Endothelial cell of umbilical vein (primary cell): Measurements from ENCODE around the gene APOC1. TPM values are rescaled to one million over a fixed set of nuclear protein-coding genes. Genes with fewer than 3 reads are reported as not detected.

ENCODE experiments used
- BruUV-seq: library from RNA; stranded (reverse); fragments of 400-500 nt; replicated peaks from 2 replicates; lab custom pipeline; 2021; lab: Mats Ljungman, UMichigan
- CTCF ChIA-PET: fragments of 300-600, 350-600 bp; sonication (Branson Sonifier 250); formaldehyde crosslinking; loops from one replicate; lab custom pipeline; 2021; ENCODE audit warnings: antibody characterized with exemption, inconsistent platforms; lab: Charles Lee
- POLR2A ChIA-PET: fragments of 300-600, 350-600 bp; sonication (Branson Sonifier 250); formaldehyde crosslinking; loops from one replicate; lab custom pipeline; 2021; ENCODE audit warnings: antibody characterized with exemption, inconsistent platforms; lab: Charles Lee
- DNase-seq: peaks from one replicate; pipeline ENCODE4 v3.0.0-alpha.2; 2011; ENCODE audit warnings: low read depth, low spot score
- FAIRE-seq: peaks from 2 replicates; lab custom pipeline; 2011; peaks lifted over from hg19 to GRCh38; lab: Jason Lieb, UNC
- H2AFZ ChIP-seq: 2 replicates; pipeline ENCODE4 v1.6.0; 2012; ENCODE audit warnings: low read depth, low read length, control low read depth, inconsistent platforms
- H3K27ac ChIP-seq: 2 replicates; pipeline ENCODE4 v1.5.1; 2011; ENCODE audit warnings: low read depth, mild to moderate bottlenecking, control low read depth, low read length, moderate library complexity; ENCODE audit not compliant: insufficient read depth
- H3K27me3 ChIP-seq, 2 experiments: 2 replicates each; pipeline versions ENCODE4 v1.6.0 to v1.6.1; 2011; ENCODE audit warnings: low read length in 2 of 2, mixed read lengths in 1 of 2; ENCODE audit not compliant: control insufficient read depth in 2 of 2, insufficient read depth in 2 of 2
- H3K36me3 ChIP-seq, 2 experiments: 2 replicates in 1 of 2; 3 replicates in 1 of 2; pipeline ENCODE4 v1.5.1; 2011; ENCODE audit warnings: low read length in 2 of 2, mild to moderate bottlenecking in 1 of 2, moderate library complexity in 1 of 2; ENCODE audit not compliant: control insufficient read depth in 2 of 2, insufficient read depth in 2 of 2; ENCODE audit errors: extremely low read depth in 1 of 2
- H3K4me1 ChIP-seq: 3 replicates; pipeline ENCODE4 v1.5.1; 2011; ENCODE audit warnings: mild to moderate bottlenecking, low read length; ENCODE audit not compliant: control insufficient read depth, insufficient read depth; ENCODE audit errors: extremely low read depth
- H3K4me2 ChIP-seq: 2 replicates; pipeline ENCODE4 v1.6.1; 2011; ENCODE audit warnings: low read length, control low read depth, mixed read lengths; ENCODE audit not compliant: insufficient read depth
- H3K4me3 ChIP-seq, 3 experiments: fragments of 200-600 bp in 1 of 3; sonication (generic), shearing (Covaris generic) in 1 of 3; replicated peaks in 1 of 3; 2 replicates each; pipeline ENCODE4 v1.5.1; 2011 to 2016; ENCODE audit warnings: control low read depth in 3 of 3, low read length in 3 of 3, mild to moderate bottlenecking in 2 of 3, inconsistent platforms in 1 of 3, low read depth in 1 of 3, moderate library complexity in 1 of 3; ENCODE audit not compliant: insufficient read depth in 1 of 3
- H3K79me2 ChIP-seq: 2 replicates; pipeline ENCODE4 v1.6.0; 2012; ENCODE audit warnings: low read length, inconsistent platforms; ENCODE audit not compliant: control insufficient read depth, insufficient read depth
- H3K9ac ChIP-seq: replicated peaks from 2 replicates; pipeline ENCODE3; 2011; ENCODE audit warnings: low read length, control low read depth; ENCODE audit not compliant: insufficient read depth; ENCODE audit errors: extremely low read depth
- H3K9me1 ChIP-seq: replicated peaks from 3 replicates; pipeline ENCODE4 v1.6.0; 2011; ENCODE audit warnings: mild to moderate bottlenecking, low read length; ENCODE audit not compliant: control insufficient read depth, insufficient read depth; ENCODE audit errors: extremely low read depth
- H3K9me3 ChIP-seq: replicated peaks from 2 replicates; pipeline ENCODE4 v1.5.1; 2012; ENCODE audit warnings: low read length, inconsistent platforms; ENCODE audit not compliant: control insufficient read depth, insufficient read depth
- H4K20me1 ChIP-seq: replicated peaks from 2 replicates; pipeline ENCODE3; 2011; ENCODE audit warnings: mild to moderate bottlenecking, low read length; ENCODE audit not compliant: control insufficient read depth, insufficient read depth; ENCODE audit errors: extremely low read depth
- EZH2 ChIP-seq: IDR thresholded peaks from 2 replicates; pipeline ENCODE4 v1.6.1; 2012; ENCODE audit warnings: borderline replicate concordance, low read depth, mild to moderate bottlenecking, moderate library complexity, low read length, inconsistent platforms; ENCODE audit not compliant: severe bottlenecking
- FOS ChIP-seq: IDR thresholded peaks from 2 replicates; pipeline ENCODE4 v1.6.1; 2011; ENCODE audit warnings: mild to moderate bottlenecking, low read length, moderate library complexity, borderline replicate concordance; ENCODE audit not compliant: insufficient read depth
- GATA2 ChIP-seq: IDR thresholded peaks from 2 replicates; pipeline ENCODE4 v1.7.0; 2011; ENCODE audit warnings: low read depth, mild to moderate bottlenecking, moderate library complexity, mixed read lengths, low read length; ENCODE audit not compliant: insufficient read length, insufficient read depth
- JUN ChIP-seq: IDR thresholded peaks from 2 replicates; pipeline ENCODE4 v1.6.1; 2011; ENCODE audit warnings: borderline replicate concordance, low read depth; ENCODE audit not compliant: insufficient read length, insufficient read depth
- MYC ChIP-seq: IDR thresholded peaks from one replicate; pipeline ENCODE4 v1.6.1; 2011; ENCODE audit warnings: mild to moderate bottlenecking, low read depth, low read length
- POLR2A ChIP-seq: IDR thresholded peaks from 2 replicates; pipeline ENCODE4 v1.6.1; 2012; ENCODE audit warnings: low read depth, mild to moderate bottlenecking, control low read depth, low read length
- POLR2AphosphoS5 ChIP-seq: IDR thresholded peaks from 2 replicates; pipeline ENCODE4 v1.6.1; 2012; ENCODE audit warnings: low read depth, mild to moderate bottlenecking, control low read depth, low read length, moderate library complexity; ENCODE audit not compliant: insufficient read depth
- dilution Hi-C: fragments of 300-500 bp; cut with MboI; formaldehyde crosslinking; loops from one replicate; pipeline ENCODE4 v1.15.0; 2019; ENCODE audit warnings: low sequenced_read_pairs; ENCODE audit not compliant: extremely low pct_ligation_motif_present
- intact Hi-C: fragments of 100-400 bp; cut with micrococcal nuclease; formaldehyde crosslinking; loops from one replicate; pipeline ENCODE4 v1.10.0; 2022
- polyA plus RNA-seq, 4 experiments: library from polyadenylated mRNA; depleted of rRNA in 3 of 4; stranded (reverse) in 3 of 4; unstranded in 1 of 4; fragments of >200 nt; gene quantifications; 2 replicates each; pipeline versions ENCODE4 v1.2.1 to v1.2.3, GENCODE V29; 2011 to 2012; ENCODE audit warnings: missing spikeins in 1 of 4
- total RNA-seq: library from RNA; stranded (reverse); gene quantifications from 2 replicates; pipeline ENCODE4 v1.2.3, GENCODE V29; 2021
- TF ChIP-seq, protein P1 (sequence below), 2 donors: IDR thresholded peaks; 1 replicate in 1 of 2; 2 replicates in 1 of 2; pipeline ENCODE4 v1.5.1; 2011; ENCODE audit warnings: low read length in 2 of 2, mild to moderate bottlenecking in 2 of 2, moderate library complexity in 2 of 2, control low read depth in 1 of 2, inconsistent platforms in 1 of 2, low read depth in 1 of 2; ENCODE audit not compliant: insufficient read depth in 1 of 2; ENCODE audit errors: extremely low read depth in 1 of 2
- TF ChIP-seq, protein P2 (sequence below): IDR thresholded peaks from 2 replicates; pipeline ENCODE4 v1.6.1; 2011; ENCODE audit not compliant: insufficient read depth, insufficient read length

APOC1 gene
- total and polyA plus RNA-seq, 2 donors (not counting 3 experiments of a cell fraction or from before 2014, with no cell fraction given): 5.0 to 18.5 TPM

DNA sequence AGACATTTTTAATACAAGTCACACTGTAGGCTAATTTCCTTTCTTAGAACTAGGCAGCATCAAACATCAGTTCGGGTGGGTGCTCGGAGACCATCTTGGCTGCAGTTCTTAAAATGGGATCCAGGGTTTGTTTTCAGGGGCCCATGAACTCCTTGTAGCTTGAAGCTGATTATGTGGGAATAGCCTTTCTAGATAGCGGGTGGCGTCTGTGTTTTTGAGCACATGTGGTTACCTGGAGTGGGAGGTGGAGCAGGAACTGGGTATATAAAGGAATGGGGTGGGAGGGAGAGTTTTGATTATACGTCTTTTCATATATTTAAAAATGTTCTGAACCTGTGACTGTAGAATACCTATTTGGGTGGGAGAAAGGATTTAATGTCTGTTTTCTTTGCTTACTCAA, 53.7 kb downstream of the APOC1 start:
- BruUV-seq: no TSS peak
- Histone ChIP-seq H3K4me1 (no peaks in the 10 kb centered on the region), H3K4me3 (no peak overlapping the region), H3K4me2 (no peak overlapping the region), H3K36me3 (peaks cover 4 to 19% of the 10 kb centered on the region in 2 experiments), H2AFZ (no peak overlapping the region), H3K27ac (no peak overlapping the region), H3K27me3 (no peaks in the 10 kb centered on the region), H4K20me1 (no peaks in the 10 kb centered on the region), H3K9ac (no peak overlapping the region), H3K9me1 (no peaks in the 10 kb centered on the region), H3K9me3 (no peaks in the 10 kb centered on the region), H3K79me2 (no peaks in the 10 kb centered on the region)
- no peak for TF ChIP-seq FOS
- no peak for TF ChIP-seq GATA2
- no peak for TF ChIP-seq MYC
- TF ChIP-seq, protein P1, sequence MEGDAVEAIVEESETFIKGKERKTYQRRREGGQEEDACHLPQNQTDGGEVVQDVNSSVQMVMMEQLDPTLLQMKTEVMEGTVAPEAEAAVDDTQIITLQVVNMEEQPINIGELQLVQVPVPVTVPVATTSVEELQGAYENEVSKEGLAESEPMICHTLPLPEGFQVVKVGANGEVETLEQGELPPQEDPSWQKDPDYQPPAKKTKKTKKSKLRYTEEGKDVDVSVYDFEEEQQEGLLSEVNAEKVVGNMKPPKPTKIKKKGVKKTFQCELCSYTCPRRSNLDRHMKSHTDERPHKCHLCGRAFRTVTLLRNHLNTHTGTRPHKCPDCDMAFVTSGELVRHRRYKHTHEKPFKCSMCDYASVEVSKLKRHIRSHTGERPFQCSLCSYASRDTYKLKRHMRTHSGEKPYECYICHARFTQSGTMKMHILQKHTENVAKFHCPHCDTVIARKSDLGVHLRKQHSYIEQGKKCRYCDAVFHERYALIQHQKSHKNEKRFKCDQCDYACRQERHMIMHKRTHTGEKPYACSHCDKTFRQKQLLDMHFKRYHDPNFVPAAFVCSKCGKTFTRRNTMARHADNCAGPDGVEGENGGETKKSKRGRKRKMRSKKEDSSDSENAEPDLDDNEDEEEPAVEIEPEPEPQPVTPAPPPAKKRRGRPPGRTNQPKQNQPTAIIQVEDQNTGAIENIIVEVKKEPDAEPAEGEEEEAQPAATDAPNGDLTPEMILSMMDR (IDR thresholded peaks at IDR 0.05; ENCODE audit: extremely low read depth in 1 of 2, insufficient read depth in 1 of 2, low read depth in 1 of 2, low read length in 2 of 2): no peak
- TF ChIP-seq POLR2AphosphoS5: no peak
- no peak for TF ChIP-seq EZH2
- TF ChIP-seq, protein P2, sequence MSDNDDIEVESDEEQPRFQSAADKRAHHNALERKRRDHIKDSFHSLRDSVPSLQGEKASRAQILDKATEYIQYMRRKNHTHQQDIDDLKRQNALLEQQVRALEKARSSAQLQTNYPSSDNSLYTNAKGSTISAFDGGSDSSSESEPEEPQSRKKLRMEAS: no peak
- TF ChIP-seq POLR2A: no peak
- TF ChIP-seq JUN: no peak
- DNase-seq (no peak), FAIRE-seq (no peak)
- dilution Hi-C loops: no loop called here
- ChIA-PET CTCF (no interaction called here), POLR2A (no interaction called here)
- intact Hi-C loops: no loop called here
